ENCODE measurements around the gene PLEKHJ1.

The PLEKHJ1 gene

GRCh38 chr19:2251106-2252054, 15.3 kb upstream of the PLEKHJ1 start:
- no peak overlapping the region for H3K4me3 ChIP-seq (ENCODE audit: low read length)
- no peak for DNase-seq (ENCODE audit: low read depth)
- no peak for TF ChIP-seq CTCF (conservative IDR thresholded peaks at IDR 0.05; ENCODE audit: low read depth, low read length)

DNA sequence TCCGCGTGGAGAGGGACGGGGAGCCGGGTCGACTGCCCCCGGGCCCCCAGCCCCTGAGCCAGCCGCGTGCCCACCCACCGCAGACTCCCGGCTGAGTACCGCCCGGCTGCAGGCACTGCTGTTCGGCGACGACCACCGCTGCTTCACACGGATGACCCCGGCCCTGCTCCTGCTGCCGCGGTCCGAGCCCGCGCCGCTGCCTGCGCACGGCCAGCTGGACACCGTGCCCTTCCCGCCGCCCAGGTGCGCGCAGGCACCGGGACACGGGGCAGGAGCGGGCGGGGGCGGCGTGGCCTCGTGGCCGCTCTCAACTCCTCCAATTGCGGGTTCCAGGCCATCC, 14.6 kb upstream of the PLEKHJ1 start:
- no peak for DNase-seq (ENCODE audit: low read depth)
- no peak overlapping the region for H3K4me3 ChIP-seq (ENCODE audit: low read length)
- TF ChIP-seq CTCF (conservative IDR thresholded peaks at IDR 0.05; ENCODE audit: low read depth, low read length) = no peak

DNA sequence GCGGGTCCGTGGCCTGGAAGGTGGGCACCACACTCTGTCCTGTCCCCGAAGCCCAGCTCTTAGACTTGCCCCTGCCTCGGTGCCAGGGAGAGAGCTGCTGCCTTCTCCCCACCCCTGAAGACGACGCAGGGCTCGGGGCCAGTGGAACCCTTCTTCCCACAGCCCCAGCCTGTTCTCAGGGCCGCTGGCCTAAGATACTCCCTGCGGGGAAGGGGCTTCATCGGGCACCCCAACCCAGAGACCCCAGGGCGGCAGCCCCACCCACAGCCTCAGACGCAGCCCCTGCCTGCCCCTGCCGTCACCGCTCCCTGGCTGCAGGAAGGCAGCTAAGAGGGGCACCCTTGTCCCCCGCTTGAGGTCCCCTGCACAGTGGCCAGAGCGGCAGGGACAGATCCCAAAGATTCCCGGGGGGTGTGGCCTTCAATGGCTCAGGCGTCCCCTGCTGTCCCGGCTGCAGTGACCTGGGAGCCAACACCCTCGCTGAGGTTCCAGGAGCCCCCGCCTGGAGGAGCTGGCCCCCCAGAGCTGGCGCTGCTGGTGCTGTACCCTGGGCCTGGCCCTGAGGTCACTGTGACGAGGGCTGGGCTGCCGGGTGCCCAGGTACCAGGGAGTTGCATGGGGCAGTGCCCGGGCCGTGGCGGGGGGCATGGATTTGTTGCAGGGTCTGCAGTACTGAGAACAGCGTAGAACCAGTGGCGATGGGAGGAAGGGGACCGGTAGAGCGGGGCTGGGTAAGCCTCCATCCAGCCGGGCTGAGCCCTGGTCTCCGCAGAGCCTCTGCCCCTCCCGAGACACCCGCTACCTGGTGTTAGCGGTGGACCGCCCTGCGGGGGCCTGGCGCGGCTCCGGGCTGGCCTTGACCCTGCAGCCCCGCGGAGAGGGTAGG, 14.0 kb upstream of the PLEKHJ1 start:
- no peak overlapping the region for H3K4me3 ChIP-seq (ENCODE audit: low read length)
- no peak for TF ChIP-seq CTCF (conservative IDR thresholded peaks at IDR 0.05; ENCODE audit: low read depth, low read length)
- DNase-seq (ENCODE audit: low read depth) = no peak

DNA sequence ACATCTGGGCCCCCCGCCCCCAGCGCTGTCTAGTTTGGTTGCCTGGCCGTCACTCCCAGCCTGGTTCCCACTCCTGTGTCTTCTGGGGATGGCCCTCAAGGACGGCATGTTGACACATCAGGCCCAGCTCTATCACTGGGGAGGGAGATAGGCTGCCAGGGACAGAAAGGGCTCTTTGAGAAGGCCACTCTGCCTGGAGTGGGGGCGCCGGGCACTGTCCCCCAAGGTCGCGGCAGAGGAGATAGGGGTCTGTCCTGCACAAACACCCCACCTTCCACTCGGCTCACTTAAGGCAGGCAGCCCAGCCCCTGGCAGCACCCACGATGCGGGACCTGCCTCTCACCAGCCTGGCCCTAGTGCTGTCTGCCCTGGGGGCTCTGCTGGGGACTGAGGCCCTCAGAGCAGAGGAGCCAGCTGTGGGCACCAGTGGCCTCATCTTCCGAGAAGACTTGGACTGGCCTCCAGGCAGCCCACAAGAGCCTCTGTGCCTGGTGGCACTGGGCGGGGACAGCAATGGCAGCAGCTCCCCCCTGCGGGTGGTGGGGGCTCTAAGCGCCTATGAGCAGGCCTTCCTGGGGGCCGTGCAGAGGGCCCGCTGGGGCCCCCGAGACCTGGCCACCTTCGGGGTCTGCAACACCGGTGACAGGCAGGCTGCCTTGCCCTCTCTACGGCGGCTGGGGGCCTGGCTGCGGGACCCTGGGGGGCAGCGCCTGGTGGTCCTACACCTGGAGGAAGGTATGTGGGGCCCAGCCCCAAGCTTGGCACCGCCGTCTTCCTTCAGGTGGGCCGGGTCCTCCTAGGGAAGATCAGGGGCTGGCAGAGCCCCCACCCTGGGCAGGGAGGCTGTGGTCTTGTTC, 13.1 kb upstream of the PLEKHJ1 start, which contains the start of gene AMH:
AMH (plus strand) TSS at position 314 of the 857 bp plus-strand sequence; CDS start at position 324, 10 bp downstream.
- no peak for TF ChIP-seq CTCF (conservative IDR thresholded peaks at IDR 0.05; ENCODE audit: low read depth, low read length)
- H3K4me3 ChIP-seq (ENCODE audit: low read length) = no peak within 1 kb of the TSS
- no peak for DNase-seq (ENCODE audit: low read depth)

GRCh38 chr19:2248136-2249009, 12.2 kb upstream of the PLEKHJ1 start:
- no peak for TF ChIP-seq CTCF (conservative IDR thresholded peaks at IDR 0.05; ENCODE audit: low read depth, low read length)
- DNase-seq (ENCODE audit: low read depth) = no peak
- no peak overlapping the region for H3K4me3 ChIP-seq (ENCODE audit: low read length)
